GM12875 (cell line): Measurements from ENCODE around the gene CTDSP1.

Experiments
- H3K4me3 ChIP-seq: one replicate; pipeline ENCODE4 v1.5.1; 2011; ENCODE audit warnings: low read depth, low read length, control low read depth
- TF ChIP-seq, protein P1 (sequence below): IDR thresholded peaks from 2 replicates; pipeline ENCODE4 v1.5.1; 2011; ENCODE audit warnings: low read depth, mild to moderate bottlenecking, control low read depth, inconsistent platforms, low read length, moderate library complexity, borderline replicate concordance; ENCODE audit not compliant: insufficient read depth

Gene CTDSP1

DNA sequence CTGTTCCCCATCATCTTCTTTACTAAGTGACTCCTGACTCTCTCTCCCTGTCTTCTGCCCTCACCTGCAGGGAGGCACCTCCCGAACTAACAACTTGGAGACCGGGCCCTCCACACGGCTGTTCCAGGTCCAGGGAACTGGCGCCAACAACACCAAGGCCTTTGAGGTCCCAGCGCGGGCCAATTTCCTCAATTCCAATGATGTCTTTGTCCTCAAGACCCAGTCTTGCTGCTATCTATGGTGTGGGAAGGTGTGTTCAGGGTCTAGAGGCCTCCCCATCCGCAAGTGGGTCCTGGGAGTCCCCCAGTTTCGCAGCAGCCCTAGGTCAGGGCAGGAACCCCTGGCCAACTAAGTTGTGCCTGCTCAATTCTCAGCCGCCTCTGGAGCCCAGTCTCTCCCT lies 34.8 kb downstream of the CTDSP1 start:
- TF ChIP-seq, protein P1, sequence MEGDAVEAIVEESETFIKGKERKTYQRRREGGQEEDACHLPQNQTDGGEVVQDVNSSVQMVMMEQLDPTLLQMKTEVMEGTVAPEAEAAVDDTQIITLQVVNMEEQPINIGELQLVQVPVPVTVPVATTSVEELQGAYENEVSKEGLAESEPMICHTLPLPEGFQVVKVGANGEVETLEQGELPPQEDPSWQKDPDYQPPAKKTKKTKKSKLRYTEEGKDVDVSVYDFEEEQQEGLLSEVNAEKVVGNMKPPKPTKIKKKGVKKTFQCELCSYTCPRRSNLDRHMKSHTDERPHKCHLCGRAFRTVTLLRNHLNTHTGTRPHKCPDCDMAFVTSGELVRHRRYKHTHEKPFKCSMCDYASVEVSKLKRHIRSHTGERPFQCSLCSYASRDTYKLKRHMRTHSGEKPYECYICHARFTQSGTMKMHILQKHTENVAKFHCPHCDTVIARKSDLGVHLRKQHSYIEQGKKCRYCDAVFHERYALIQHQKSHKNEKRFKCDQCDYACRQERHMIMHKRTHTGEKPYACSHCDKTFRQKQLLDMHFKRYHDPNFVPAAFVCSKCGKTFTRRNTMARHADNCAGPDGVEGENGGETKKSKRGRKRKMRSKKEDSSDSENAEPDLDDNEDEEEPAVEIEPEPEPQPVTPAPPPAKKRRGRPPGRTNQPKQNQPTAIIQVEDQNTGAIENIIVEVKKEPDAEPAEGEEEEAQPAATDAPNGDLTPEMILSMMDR = no peak
- H3K4me3 ChIP-seq = no peak overlapping the region

DNA sequence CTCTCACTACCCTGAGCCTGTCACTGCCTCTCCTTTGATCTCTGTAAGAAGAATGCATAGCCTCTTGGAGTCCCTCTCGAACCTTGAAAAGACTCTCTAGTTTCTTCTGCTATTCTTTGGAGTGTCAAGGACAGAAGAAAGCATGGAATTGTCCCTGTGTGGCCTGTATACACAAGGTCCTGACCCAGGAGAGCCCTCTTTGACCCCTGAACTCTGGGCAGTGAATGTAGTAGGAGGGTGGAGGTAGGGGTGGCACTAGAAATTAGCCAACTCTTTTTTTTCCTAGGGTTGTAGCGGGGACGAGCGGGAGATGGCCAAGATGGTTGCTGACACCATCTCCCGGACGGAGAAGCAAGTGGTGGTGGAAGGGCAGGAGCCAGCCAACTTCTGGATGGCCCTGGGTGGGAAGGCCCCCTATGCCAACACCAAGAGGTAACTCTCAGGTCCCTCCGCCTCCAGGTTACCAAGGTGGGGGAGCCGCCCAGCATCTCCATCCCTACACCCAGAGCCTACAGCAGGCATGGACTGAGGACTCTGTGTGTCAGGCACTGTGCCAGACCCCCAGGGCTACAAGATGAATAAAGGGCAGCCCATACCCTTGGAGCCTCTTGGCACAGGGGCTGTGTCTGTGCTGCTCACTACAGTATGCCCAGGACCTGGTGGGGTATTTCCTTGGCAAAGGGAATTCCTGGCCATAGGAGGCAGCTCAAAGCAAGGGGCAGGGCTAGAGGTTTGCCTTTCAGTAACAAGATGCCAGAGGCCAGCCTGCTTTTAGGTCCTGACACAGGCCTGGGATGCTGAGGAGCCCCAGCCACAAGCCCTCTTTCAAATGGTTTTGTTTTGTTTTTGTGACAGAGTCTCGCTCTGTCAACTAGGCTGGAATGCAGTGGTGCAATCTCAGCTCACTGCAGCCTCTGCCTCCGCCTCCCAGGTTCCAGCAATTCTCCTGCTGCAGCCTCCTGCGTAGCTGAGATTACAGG lies 35.6 kb downstream of the CTDSP1 start:
- TF ChIP-seq, protein P1 = no peak
- no peak overlapping the region for H3K4me3 ChIP-seq

DNA sequence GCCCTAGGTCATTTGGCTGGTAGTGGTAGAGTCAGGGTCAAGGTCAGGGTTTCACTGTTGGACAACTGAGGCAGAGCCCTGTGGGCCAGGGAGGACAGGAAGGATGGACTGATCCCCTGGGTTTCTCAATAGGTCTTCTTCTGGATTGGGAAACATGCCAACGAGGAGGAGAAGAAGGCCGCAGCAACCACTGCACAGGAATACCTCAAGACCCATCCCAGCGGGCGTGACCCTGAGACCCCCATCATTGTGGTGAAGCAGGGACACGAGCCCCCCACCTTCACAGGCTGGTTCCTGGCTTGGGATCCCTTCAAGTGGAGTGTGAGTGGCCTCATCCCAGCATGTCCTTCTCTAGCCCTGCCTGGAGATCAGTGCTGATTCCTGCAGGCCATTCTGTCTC lies 37.3 kb downstream of the CTDSP1 start:
- H3K4me3 ChIP-seq = no peak overlapping the region
- TF ChIP-seq, protein P1 = no peak

DNA sequence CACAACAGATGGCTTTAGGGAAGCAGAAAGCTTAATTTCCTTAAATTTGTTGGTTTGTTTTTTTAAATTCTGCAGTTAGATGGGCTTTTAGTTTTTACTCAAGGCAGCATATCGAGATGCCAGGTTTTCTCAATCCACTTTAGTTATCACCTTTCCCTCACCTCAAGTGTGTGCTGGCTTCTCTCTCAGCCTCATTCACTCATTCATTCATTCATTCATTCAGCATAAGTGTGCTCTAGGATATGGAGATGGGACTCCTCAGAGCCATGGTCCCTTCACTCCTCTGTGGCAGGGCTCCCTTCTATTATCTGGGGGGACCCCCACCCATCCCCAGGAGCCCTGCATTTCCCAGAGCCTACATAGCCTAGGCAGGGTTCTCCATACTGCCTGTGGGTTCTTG lies 38.3 kb downstream of the CTDSP1 start:
- no peak overlapping the region for H3K4me3 ChIP-seq
- TF ChIP-seq, protein P1 = no peak

DNA sequence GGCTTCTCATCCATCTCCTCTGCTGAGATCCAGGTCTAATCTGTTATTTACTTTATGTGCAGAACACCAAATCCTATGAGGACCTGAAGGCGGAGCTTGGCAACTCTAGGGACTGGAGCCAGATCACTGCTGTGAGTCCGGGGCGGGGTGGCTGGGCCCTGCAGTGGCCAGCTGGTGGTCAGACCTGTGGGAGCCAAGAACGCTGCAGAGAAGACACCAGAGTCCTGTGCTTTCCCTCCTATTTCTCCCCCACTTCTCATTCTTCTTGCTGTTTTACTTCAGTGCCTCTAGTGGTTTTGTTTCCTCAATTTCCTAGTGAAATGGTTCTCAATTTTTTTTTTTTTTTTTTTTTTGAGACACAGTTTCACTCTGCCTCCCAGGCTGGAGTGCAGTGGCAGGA lies 38.9 kb downstream of the CTDSP1 start:
- TF ChIP-seq, protein P1 = no peak
- H3K4me3 ChIP-seq = no peak overlapping the region

DNA sequence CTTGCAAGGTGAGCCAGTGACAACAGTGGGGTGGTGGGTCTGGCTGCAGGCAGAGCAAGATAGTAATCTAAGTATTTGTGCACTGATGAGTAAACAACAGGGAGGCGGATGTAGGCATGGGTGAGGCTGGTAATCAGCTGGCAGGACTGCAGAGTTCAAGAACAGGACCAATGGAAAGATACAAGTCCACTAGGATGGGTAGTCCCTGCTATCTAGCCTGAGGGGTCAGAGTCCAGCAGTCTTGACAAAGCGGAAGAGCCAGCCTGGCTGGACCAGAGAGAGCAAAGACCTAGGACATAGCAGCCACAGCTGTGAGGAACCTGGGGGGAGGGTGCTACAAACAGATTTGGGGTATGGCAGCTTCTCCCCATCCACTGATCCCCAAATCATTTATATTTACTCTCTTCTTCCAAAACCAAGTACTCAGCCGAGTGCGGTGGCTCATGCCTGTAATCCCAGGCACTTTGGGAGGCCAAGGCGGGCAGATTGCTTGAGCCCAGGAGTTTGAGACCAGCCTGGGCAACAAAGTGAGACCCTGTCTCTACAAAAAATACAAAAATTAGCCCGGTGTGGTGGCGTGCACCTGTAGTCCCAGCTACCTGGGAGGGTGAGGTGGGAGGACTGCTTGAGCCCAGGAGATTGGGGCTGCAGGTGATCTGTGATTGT lies 45.2 kb downstream of the CTDSP1 start:
- no peak overlapping the region for H3K4me3 ChIP-seq
- TF ChIP-seq, protein P1 = no peak

DNA sequence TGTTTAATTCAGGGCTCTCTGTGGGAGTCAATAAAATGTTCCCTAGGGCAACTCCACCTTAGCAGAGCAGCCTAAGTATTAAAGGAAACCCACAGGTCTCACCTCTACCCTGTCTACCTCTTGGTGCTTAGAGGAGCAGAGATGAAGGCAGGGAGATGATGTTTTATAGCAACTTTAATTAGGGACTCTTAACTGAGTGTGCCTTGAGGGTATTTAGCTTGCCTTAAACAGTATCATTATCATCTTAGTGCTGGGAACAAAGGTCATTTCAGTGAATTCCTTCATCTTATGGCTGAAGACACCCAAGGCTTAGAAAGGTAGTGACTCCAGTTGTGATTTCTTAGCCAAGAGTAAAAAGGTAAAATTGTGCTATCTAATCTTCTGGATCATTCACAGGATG lies 45.9 kb downstream of the CTDSP1 start:
- no peak overlapping the region for H3K4me3 ChIP-seq
- TF ChIP-seq, protein P1 = no peak
